Measurements from ENCODE around the gene SMARCC1.

DNA sequence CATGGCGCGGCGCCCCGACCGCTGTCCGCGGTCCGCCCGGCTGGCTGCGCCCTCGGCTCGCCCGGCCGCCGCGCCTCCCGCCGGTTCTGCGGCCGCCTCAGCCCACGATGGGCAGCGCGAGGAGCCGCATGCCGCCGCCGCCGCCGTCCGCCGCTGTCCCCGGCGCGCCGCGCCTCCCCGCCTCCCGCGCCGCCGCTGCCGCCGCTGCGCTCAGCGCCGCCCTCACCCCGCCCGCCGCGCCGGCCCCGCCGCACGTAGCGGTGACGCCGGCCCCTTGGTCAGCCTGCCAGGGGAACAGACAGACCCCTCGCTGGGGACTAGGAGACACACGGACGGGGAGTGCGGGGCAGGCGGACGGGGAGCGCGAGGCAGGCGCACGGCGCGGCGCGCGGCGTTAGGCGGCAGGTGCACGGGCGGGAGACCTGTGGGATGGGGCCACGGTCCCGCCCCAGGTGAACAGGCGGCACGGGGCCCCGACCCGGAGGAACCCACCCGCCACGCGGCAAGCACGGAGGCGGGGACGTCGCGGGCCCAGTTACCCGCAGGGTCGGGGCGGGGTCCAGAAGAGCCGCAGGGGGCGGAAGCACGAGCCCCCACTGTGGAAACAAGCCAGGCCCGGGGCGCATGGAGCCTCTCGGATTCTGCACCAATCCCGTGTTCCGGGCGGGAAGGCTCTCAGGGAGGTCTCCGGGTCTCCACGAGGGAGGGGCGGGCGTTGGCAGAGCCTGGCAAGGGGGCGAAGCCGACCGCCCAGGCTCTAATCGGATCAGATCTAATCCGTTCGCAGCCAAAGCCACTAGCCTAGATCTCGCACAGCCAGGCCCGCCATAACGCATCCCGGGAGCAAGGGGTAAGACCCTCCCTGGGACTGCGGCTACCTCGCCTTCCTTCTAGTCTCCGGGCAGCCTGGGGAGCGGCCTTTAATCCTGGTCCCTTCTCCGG lies 202.7 kb downstream of the SMARCC1 start, which contains the start of gene CSPG5:
- TF ChIP-seq, protein P1, sequence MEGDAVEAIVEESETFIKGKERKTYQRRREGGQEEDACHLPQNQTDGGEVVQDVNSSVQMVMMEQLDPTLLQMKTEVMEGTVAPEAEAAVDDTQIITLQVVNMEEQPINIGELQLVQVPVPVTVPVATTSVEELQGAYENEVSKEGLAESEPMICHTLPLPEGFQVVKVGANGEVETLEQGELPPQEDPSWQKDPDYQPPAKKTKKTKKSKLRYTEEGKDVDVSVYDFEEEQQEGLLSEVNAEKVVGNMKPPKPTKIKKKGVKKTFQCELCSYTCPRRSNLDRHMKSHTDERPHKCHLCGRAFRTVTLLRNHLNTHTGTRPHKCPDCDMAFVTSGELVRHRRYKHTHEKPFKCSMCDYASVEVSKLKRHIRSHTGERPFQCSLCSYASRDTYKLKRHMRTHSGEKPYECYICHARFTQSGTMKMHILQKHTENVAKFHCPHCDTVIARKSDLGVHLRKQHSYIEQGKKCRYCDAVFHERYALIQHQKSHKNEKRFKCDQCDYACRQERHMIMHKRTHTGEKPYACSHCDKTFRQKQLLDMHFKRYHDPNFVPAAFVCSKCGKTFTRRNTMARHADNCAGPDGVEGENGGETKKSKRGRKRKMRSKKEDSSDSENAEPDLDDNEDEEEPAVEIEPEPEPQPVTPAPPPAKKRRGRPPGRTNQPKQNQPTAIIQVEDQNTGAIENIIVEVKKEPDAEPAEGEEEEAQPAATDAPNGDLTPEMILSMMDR (IDR thresholded peaks at IDR 0.05), result no peak
- TF ChIP-seq POLR2A (IDR thresholded peaks at IDR 0.05) (no peak), POLR2AphosphoS5 (IDR thresholded peaks at IDR 0.05) (no peak)

Data from upper lobe of left lung (tissue), 4 donors.